ENCODE data around the gene SCAF4.

- no peak for TF ChIP-seq CTCF (IDR thresholded peaks at IDR 0.05 in 8 of 11, conservative IDR thresholded peaks at IDR 0.05 in 3 of 11)
- no peak for TF ChIP-seq POLR2A (IDR thresholded peaks at IDR 0.05)
- no peak for TF ChIP-seq POLR2AphosphoS5 (IDR thresholded peaks at IDR 0.05)
Measured at GRCh38 chr21:31760931-31761330, 29.0 kb upstream of the SCAF4 start.
